Measurements from ENCODE around the gene ZNF813.
"Not testable (repeated sequence)": the region's sequence is repeated elsewhere in the genome, so short reads cannot be mapped to it uniquely, and the experiment has no call there.

Gene ZNF813

GRCh38 chr19:53483751-53484150 is 16.2 kb downstream of the ZNF813 start:
- not testable (repeated sequence) for DNase-seq (ENCODE audit: low spot score)

- no peak for DNase-seq (ENCODE audit: low spot score)
Observed at GRCh38 chr19:53485046-53486004, 17.8 kb downstream of the ZNF813 start.

- DNase-seq (ENCODE audit: low spot score): no peak
Observed at GRCh38 chr19:53492153-53492552, 24.6 kb downstream of the ZNF813 start.

- DNase-seq (ENCODE audit: low spot score): not testable (repeated sequence)
Observed at GRCh38 chr19:53497311-53498023, 29.9 kb downstream of the ZNF813 start.

- DNase-seq (ENCODE audit: low spot score): not testable (repeated sequence)
Observed at GRCh38 chr19:53498024-53498395, 30.5 kb downstream of the ZNF813 start.

GRCh38 chr19:53503151-53503550 is 35.6 kb downstream of the ZNF813 start:
- DNase-seq (ENCODE audit: low spot score): not testable (repeated sequence)

GRCh38 chr19:53503671-53504364 is 36.3 kb downstream of the ZNF813 start:
- DNase-seq (ENCODE audit: low spot score): not testable (repeated sequence)

GRCh38 chr19:53504365-53504703 is 36.8 kb downstream of the ZNF813 start:
- not testable (repeated sequence) for DNase-seq (ENCODE audit: low spot score)

GRCh38 chr19:53504885-53505284 is 37.4 kb downstream of the ZNF813 start:
- DNase-seq (ENCODE audit: low spot score): no peak

- DNase-seq (ENCODE audit: low spot score): no peak
Observed at GRCh38 chr19:53506728-53507127, 39.2 kb downstream of the ZNF813 start.

- DNase-seq (ENCODE audit: low spot score): no peak
Observed at GRCh38 chr19:53507523-53508442, 40.2 kb downstream of the ZNF813 start.

GRCh38 chr19:53509443-53509842 is 41.9 kb downstream of the ZNF813 start:
- DNase-seq (ENCODE audit: low spot score): no peak

GRCh38 chr19:53509845-53510244 is 42.3 kb downstream of the ZNF813 start:
- DNase-seq (ENCODE audit: low spot score): no peak

GRCh38 chr19:53511357-53511756 is 43.8 kb downstream of the ZNF813 start:
- no peak for DNase-seq (ENCODE audit: low spot score)

GRCh38 chr19:53511933-53512374 is 44.4 kb downstream of the ZNF813 start:
- no peak for DNase-seq (ENCODE audit: low spot score)

- DNase-seq (ENCODE audit: low spot score): not testable (repeated sequence)
Observed at GRCh38 chr19:53515047-53515446, 47.5 kb downstream of the ZNF813 start.

GRCh38 chr19:53517114-53517741 is 49.7 kb downstream of the ZNF813 start:
- no peak for DNase-seq (ENCODE audit: low spot score)

GRCh38 chr19:53518121-53518520 is 50.6 kb downstream of the ZNF813 start:
- DNase-seq (ENCODE audit: low spot score): no peak

- no peak for DNase-seq (ENCODE audit: low spot score)
Observed at GRCh38 chr19:53518716-53519115, 51.2 kb downstream of the ZNF813 start.

- DNase-seq (ENCODE audit: low spot score): no peak
Observed at GRCh38 chr19:53519446-53519845, 51.9 kb downstream of the ZNF813 start.

GRCh38 chr19:53520163-53520546 is 52.6 kb downstream of the ZNF813 start:
- no peak for DNase-seq (ENCODE audit: low spot score)
